Body of pancreas (tissue), 4 donors: ENCODE results near the gene ATP5MC2. TPM values are rescaled to one million over a fixed set of nuclear protein-coding genes. Genes with fewer than 3 reads are reported as not detected.

Experiments used
- ATAC-seq: fragments of 150-250 bp; one replicate; pipeline ENCODE4 v1.9.1; 2016
- DNase-seq, 4 donors: peaks; one replicate each; pipeline ENCODE4 v3.0.0-alpha.2; 2019
- H3K27ac ChIP-seq, 4 donors: fragments of 200-600 bp; sonication (generic); 1 replicate in 3 of 4; 2 replicates in 1 of 4; pipeline versions ENCODE4 v1.5.1 to v1.6.1; 2016 to 2019; ENCODE audit warnings: mild to moderate bottlenecking in 1 of 4, mixed read lengths in 1 of 4, moderate library complexity in 1 of 4
- H3K27me3 ChIP-seq, 2 donors: fragments of 200-600 bp; sonication (generic); one replicate each; pipeline ENCODE4 v1.6.0; 2016; ENCODE audit warnings: mild to moderate bottlenecking in 1 of 2
- H3K36me3 ChIP-seq, 2 donors: fragments of 200-600 bp; sonication (generic); replicated peaks in 1 of 2; 2 replicates each; pipeline ENCODE4 v1.5.1; 2016; ENCODE audit warnings: low read depth in 2 of 2; ENCODE audit not compliant: insufficient read depth in 1 of 2
- H3K4me1 ChIP-seq: fragments of 200-600 bp; sonication (generic); one replicate; pipeline ENCODE4 v1.6.0; 2016
- H3K4me3 ChIP-seq, 2 donors: fragments of 200-600 bp; sonication (generic); 1 replicate in 1 of 2; 2 replicates in 1 of 2; pipeline ENCODE4 v1.5.1; 2016 to 2019
- H3K9me3 ChIP-seq, 3 donors: fragments of 200-600 bp; sonication (generic); 1 replicate in 2 of 3; 2 replicates in 1 of 3; pipeline ENCODE4 v1.5.1; 2016
- POLR2A ChIP-seq, 3 donors: fragments of 450-650 bp; IDR thresholded peaks; one replicate each; pipeline ENCODE4 v1.6.1; 2016; ENCODE audit warnings: antibody characterized with exemption in 3 of 3, mild to moderate bottlenecking in 2 of 3
- WGBS, 2 donors: methylation state at CpG; one replicate each; pipeline ENCODE4 v1.1.5; 2017; 5-methylcytosine and 5-hydroxymethylcytosine counted together
- intact Hi-C: fragments of 100-400 bp; cut with DNase I; formaldehyde crosslinking; loops from one replicate; pipeline ENCODE4 v1.15.1; 2023
- total RNA-seq, 2 donors: library from RNA; depleted of rRNA; stranded (reverse); fragments of >200 nt; gene quantifications; one replicate each; pipeline ENCODE4 v1.1.0, GENCODE V29; 2016
- TF ChIP-seq, protein P1 (sequence below), 7 experiments: fragments of 450-650 bp in 4 of 7; fragments of 200-600 bp in 3 of 7; sonication (generic) in 3 of 7; IDR thresholded peaks; one replicate each; pipeline ENCODE4 v1.5.1; 2016 to 2019; ENCODE audit warnings: antibody characterized with exemption in 7 of 7

Gene ATP5MC2
- total RNA-seq, 2 donors from 2014 or later = 94.3 to 143 TPM

DNA sequence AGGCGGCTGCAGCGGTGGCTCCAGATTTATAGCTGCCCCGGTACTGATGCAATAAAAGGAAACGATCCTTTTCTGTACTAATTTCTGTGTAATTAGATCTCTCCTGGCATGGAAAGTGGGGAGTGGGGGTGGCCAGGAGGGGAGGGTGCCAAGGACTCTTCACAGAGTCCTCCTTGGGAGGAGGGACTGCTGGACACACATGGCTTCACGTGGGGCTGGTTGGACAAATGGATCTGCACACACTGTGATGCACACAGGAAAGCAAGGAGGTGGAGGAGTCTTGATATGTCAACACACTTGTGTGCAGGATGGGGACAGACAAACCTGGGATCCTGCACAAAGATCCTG is 23.8 kb upstream of the ATP5MC2 start:
- Histone ChIP-seq H3K27me3 (peaks cover 3 to 31% of the 10 kb centered on the region in 2 donors), H3K4me1 (peaks cover 19% of the 10 kb centered on the region), H3K4me3 (no peak overlapping the region), H3K27ac (no peak overlapping the region), H3K9me3 (no peaks in the 10 kb centered on the region), H3K36me3 (no peaks in the 10 kb centered on the region)
- DNase-seq = no peak
- intact Hi-C loops = loop anchor here (5.0 kb wide), 1 partner anchor 43 kb away; no protein-coding TSS in a partner anchor
- TF ChIP-seq, protein P1, sequence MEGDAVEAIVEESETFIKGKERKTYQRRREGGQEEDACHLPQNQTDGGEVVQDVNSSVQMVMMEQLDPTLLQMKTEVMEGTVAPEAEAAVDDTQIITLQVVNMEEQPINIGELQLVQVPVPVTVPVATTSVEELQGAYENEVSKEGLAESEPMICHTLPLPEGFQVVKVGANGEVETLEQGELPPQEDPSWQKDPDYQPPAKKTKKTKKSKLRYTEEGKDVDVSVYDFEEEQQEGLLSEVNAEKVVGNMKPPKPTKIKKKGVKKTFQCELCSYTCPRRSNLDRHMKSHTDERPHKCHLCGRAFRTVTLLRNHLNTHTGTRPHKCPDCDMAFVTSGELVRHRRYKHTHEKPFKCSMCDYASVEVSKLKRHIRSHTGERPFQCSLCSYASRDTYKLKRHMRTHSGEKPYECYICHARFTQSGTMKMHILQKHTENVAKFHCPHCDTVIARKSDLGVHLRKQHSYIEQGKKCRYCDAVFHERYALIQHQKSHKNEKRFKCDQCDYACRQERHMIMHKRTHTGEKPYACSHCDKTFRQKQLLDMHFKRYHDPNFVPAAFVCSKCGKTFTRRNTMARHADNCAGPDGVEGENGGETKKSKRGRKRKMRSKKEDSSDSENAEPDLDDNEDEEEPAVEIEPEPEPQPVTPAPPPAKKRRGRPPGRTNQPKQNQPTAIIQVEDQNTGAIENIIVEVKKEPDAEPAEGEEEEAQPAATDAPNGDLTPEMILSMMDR (IDR thresholded peaks at IDR 0.05) = no peak
- TF ChIP-seq POLR2A (IDR thresholded peaks at IDR 0.05) = no peak
- 55 to 67% methylated on average over 2 to 5 of the region's 5 CpGs for WGBS, 2 donors
- no peak for ATAC-seq

GRCh38 chr12:53698948-53699677 is 23.2 kb upstream of the ATP5MC2 start:
- no peak for ATAC-seq
- peaks cover 19% of the 10 kb centered on the region for H3K4me1 ChIP-seq
- DNase-seq = no peak
- H3K27me3 ChIP-seq = peaks cover 3 to 31% of the 10 kb centered on the region in 2 donors
- intact Hi-C loops = no loop called here
- no peak for TF ChIP-seq POLR2A (IDR thresholded peaks at IDR 0.05)
- TF ChIP-seq, protein P1 (IDR thresholded peaks at IDR 0.05) = no peak
- H3K9me3 ChIP-seq = no peaks in the 10 kb centered on the region
- H3K27ac ChIP-seq = no peak overlapping the region
- no peak overlapping the region for H3K4me3 ChIP-seq
- 29 to 36% methylated on average over 3 of the region's 3 CpGs for WGBS, 2 donors
- H3K36me3 ChIP-seq = no peaks in the 10 kb centered on the region

DNA sequence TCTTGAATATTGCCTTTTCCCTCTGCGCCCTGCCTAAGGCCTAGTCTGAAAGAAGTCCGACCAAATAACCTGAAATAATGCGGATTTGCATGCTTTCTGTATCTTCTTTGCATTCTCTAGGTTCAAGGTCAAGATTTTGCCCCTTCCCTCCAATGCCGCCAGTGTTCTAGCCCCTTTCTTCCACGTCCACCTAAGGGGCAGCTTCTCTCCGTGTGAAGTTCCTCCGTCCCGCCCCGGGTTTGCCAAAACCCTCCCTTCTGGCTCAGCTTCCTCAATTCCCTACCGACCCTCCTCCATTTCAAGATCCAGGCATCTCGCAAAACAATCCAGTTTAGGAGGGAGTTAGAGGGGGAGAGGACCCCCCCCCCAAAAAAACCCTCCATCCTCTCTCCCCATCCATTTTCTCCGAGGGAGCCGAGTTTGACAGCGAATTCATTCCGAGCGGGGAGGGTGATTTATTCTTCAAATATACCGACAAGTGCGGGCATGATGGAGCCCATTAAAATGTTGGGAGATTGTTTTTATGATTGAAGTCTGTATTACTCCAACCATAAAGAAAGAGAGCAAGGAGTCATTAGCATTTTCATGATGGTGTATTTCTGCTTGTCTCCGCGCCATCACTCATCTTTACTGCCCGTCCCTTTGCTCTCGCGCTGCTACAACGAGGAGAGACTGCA is 20.9 kb upstream of the ATP5MC2 start:
- 35 to 40% methylated on average over 24 of the region's 24 CpGs for WGBS, 2 donors
- no peak for TF ChIP-seq POLR2A (IDR thresholded peaks at IDR 0.05)
- TF ChIP-seq, protein P1 (IDR thresholded peaks at IDR 0.05) = no peak
- H3K36me3 ChIP-seq = no peaks in the 10 kb centered on the region
- H3K4me3 ChIP-seq = no peak overlapping the region
- H3K9me3 ChIP-seq = no peaks in the 10 kb centered on the region
- DNase-seq (no peak), ATAC-seq (no peak)
- peaks cover 3 to 31% of the 10 kb centered on the region in 2 donors for H3K27me3 ChIP-seq
- no peak overlapping the region for H3K27ac ChIP-seq
- peaks cover 19% of the 10 kb centered on the region for H3K4me1 ChIP-seq
- intact Hi-C loops = no loop called here

- peak; percentile 62 to 85 (median 75) for DNase-seq
- TF ChIP-seq, protein P1 (IDR thresholded peaks at IDR 0.05) = no peak
- TF ChIP-seq POLR2A (IDR thresholded peaks at IDR 0.05) = no peak
- WGBS, 2 donors = 11 to 13% methylated on average over 11 of the region's 11 CpGs
- no peak overlapping the region for H3K4me3 ChIP-seq
- H3K27me3 ChIP-seq = peaks cover 3 to 31% of the 10 kb centered on the region in 2 donors
- no peaks in the 10 kb centered on the region for H3K36me3 ChIP-seq
- intact Hi-C loops = no loop called here
- no peaks in the 10 kb centered on the region for H3K9me3 ChIP-seq
- H3K27ac ChIP-seq = no peak overlapping the region
- peaks cover 19% of the 10 kb centered on the region for H3K4me1 ChIP-seq
- ATAC-seq = peak; percentile 95
Measured at GRCh38 chr12:53696285-53696654, 20.4 kb upstream of the ATP5MC2 start.
